Brain microvascular endothelial cell (primary cell): ENCODE data around the gene PEX26.
"Not testable (repeated sequence)": the region's sequence is repeated elsewhere in the genome, so short reads cannot be mapped to it uniquely, and the experiment has no call there.

ENCODE experiments used
- DNase-seq: peaks from one replicate; pipeline ENCODE4 v3.0.0-alpha.2; 2020
- H3K27ac ChIP-seq: fragments of 250-450 bp; sonication (Bioruptor Pico); 2 replicates; pipeline ENCODE4 v1.5.1; 2020; ENCODE audit warnings: mild to moderate bottlenecking, moderate library complexity
- H3K27me3 ChIP-seq: fragments of 250-450 bp; sonication (Bioruptor Pico); replicated peaks from 2 replicates; pipeline ENCODE4 v1.5.1; 2020; ENCODE audit warnings: mild to moderate bottlenecking
- H3K36me3 ChIP-seq: fragments of 250-450 bp; sonication (Bioruptor Pico); replicated peaks from 2 replicates; pipeline ENCODE4 v1.5.1; 2020; ENCODE audit warnings: mild to moderate bottlenecking
- H3K4me3 ChIP-seq: 2 replicates; pipeline ENCODE4 v1.5.1; 2011; ENCODE audit warnings: low read depth, mild to moderate bottlenecking, control low read depth, low read length, moderate library complexity
- CTCF ChIP-seq: IDR thresholded peaks from 2 replicates; pipeline ENCODE4 v1.5.1; 2011; ENCODE audit warnings: low read depth, mild to moderate bottlenecking, moderate library complexity, low read length, control low read depth, inconsistent platforms; ENCODE audit errors: missing control alignments
- in situ Hi-C: cut with HindIII; loops from 2 replicates; pipeline ENCODE4 v1.10.0; 2017; ENCODE audit warnings: low sequenced_read_pairs, low pct_ligation_motif_present

The PEX26 gene

GRCh38 chr22:18068381-18068988 lies 9.3 kb upstream of the PEX26 start:
- no peak overlapping the region for H3K27ac ChIP-seq
- no peak overlapping the region for H3K4me3 ChIP-seq
- no peak for TF ChIP-seq CTCF
- H3K27me3 ChIP-seq = peaks cover 11% of the 10 kb centered on the region
- no peaks in the 10 kb centered on the region for H3K36me3 ChIP-seq
- in situ Hi-C loops = no loop called here
- no peak for DNase-seq

GRCh38 chr22:18069041-18069440 lies 8.7 kb upstream of the PEX26 start:
- in situ Hi-C loops = no loop called here
- H3K27ac ChIP-seq = no peak overlapping the region
- no peaks in the 10 kb centered on the region for H3K36me3 ChIP-seq
- no peak for DNase-seq
- H3K4me3 ChIP-seq = no peak overlapping the region
- peaks cover 11% of the 10 kb centered on the region for H3K27me3 ChIP-seq
- TF ChIP-seq CTCF = no peak

- in situ Hi-C loops = no loop called here
- H3K27me3 ChIP-seq = peaks cover 11% of the 10 kb centered on the region
- no peak overlapping the region for H3K4me3 ChIP-seq
- H3K36me3 ChIP-seq = no peaks in the 10 kb centered on the region
- no peak overlapping the region for H3K27ac ChIP-seq
- TF ChIP-seq CTCF = no peak
- DNase-seq = no peak
Measured at GRCh38 chr22:18070041-18070440, 7.7 kb upstream of the PEX26 start.

GRCh38 chr22:18070556-18071306 lies 7.1 kb upstream of the PEX26 start:
- TF ChIP-seq CTCF = peak; percentile 45
- Histone ChIP-seq H3K4me3 (no peak overlapping the region), H3K27me3 (peaks cover 11% of the 10 kb centered on the region), H3K36me3 (no peaks in the 10 kb centered on the region), H3K27ac (no peak overlapping the region)
- in situ Hi-C loops = no loop called here
- DNase-seq = no peak

- H3K27ac ChIP-seq = not testable (repeated sequence)
Measured at GRCh38 chr22:18071307-18071967, 6.4 kb upstream of the PEX26 start.

GRCh38 chr22:18071968-18072310 lies 5.9 kb upstream of the PEX26 start:
- in situ Hi-C loops = no loop called here
- no peaks in the 10 kb centered on the region for H3K36me3 ChIP-seq
- no peak for DNase-seq
- H3K27me3 ChIP-seq = peaks cover 9% of the 10 kb centered on the region
- no peak overlapping the region for H3K4me3 ChIP-seq
- H3K27ac ChIP-seq = no peak overlapping the region
- TF ChIP-seq CTCF = no peak

More at GRCh38 chr22:18071307-18071967, 6.4 kb upstream of the PEX26 start:
- H3K36me3 ChIP-seq, DNase-seq, in situ Hi-C loops, H3K4me3 ChIP-seq, H3K27me3 ChIP-seq: not testable (repeated sequence)
